ENCODE measurements around the gene EIF4B. TPM values are rescaled to one million over a fixed set of nuclear protein-coding genes. Genes with fewer than 3 reads are reported as not detected.

The EIF4B gene
- total RNA-seq, 2 experiments from 2014 or later = 352 to 353 TPM

- Mint-ChIP-seq H3K4me3 (no peak overlapping the region), H3K27ac (no peak overlapping the region), H3K9me3 (ENCODE audit: insufficient read depth) (no peaks in the 10 kb centered on the region), H3K36me3 (ENCODE audit: low read depth) (peaks cover 14% of the 10 kb centered on the region), H3K27me3 (ENCODE audit: low read depth) (no peaks in the 10 kb centered on the region), H3K4me1 (ENCODE audit: low read depth) (peaks cover under 1% of the 10 kb centered on the region)
- ATAC-seq = no peak
- no peak for DNase-seq
- POLR2A ChIA-PET = no interaction called here
- CTCF ChIA-PET = interaction anchor here (1.0 to 2.5 kb wide), 7 partner anchors 8 to 39 kb away, joined by 3 to 11 read pairs (median 4); partner anchors contain the start of genes IGFBP6 and SPRYD3
Observed at GRCh38 chr12:53060721-53061276, 54.5 kb downstream of the EIF4B start.

- DNase-seq (no peak), ATAC-seq (no peak)
- Mint-ChIP-seq H3K36me3 (ENCODE audit: low read depth) (peaks cover 21% of the 10 kb centered on the region), H3K4me1 (ENCODE audit: low read depth) (peaks cover 7% of the 10 kb centered on the region), H3K9me3 (ENCODE audit: insufficient read depth) (no peaks in the 10 kb centered on the region), H3K4me3 (no peak overlapping the region), H3K27me3 (ENCODE audit: low read depth) (no peaks in the 10 kb centered on the region), H3K27ac (no peak overlapping the region)
- ChIA-PET CTCF (interaction anchor here (1.0 to 2.5 kb wide), 6 partner anchors 9 to 38 kb away, joined by 3 to 11 read pairs (median 4); partner anchors contain the start of genes IGFBP6 and SPRYD3), POLR2A (no interaction called here)
Observed at GRCh38 chr12:53061404-53062010, 55.3 kb downstream of the EIF4B start.

- ChIA-PET CTCF (interaction anchor here (1.0 to 10.2 kb wide), 8 partner anchors 9 to 152 kb away, joined by 3 to 295 read pairs (median 4); partner anchors contain the start of genes IGFBP6, SOAT2 and SPRYD3), POLR2A (interaction anchor here (1.7 kb wide), 1 partner anchor 17 kb away, joined by 5 read pairs; the partner anchor contains the start of gene SPRYD3)
- H3K4me1 Mint-ChIP-seq (ENCODE audit: low read depth) = peaks cover 7% of the 10 kb centered on the region
- H3K9me3 Mint-ChIP-seq (ENCODE audit: insufficient read depth) = no peaks in the 10 kb centered on the region
- no peak for DNase-seq
- H3K27ac Mint-ChIP-seq = no peak overlapping the region
- ATAC-seq = no peak
- H3K4me3 Mint-ChIP-seq = no peak overlapping the region
- no peaks in the 10 kb centered on the region for H3K27me3 Mint-ChIP-seq (ENCODE audit: low read depth)
- H3K36me3 Mint-ChIP-seq (ENCODE audit: low read depth) = peaks cover 22% of the 10 kb centered on the region
Observed at GRCh38 chr12:53062011-53062961, 56.0 kb downstream of the EIF4B start.

GRCh38 chr12:53062977-53063707, 56.9 kb downstream of the EIF4B start:
- Mint-ChIP-seq H3K27ac (no peak overlapping the region), H3K4me3 (no peak overlapping the region), H3K4me1 (ENCODE audit: low read depth) (peaks cover 7% of the 10 kb centered on the region), H3K27me3 (ENCODE audit: low read depth) (no peaks in the 10 kb centered on the region), H3K9me3 (ENCODE audit: insufficient read depth) (no peaks in the 10 kb centered on the region), H3K36me3 (ENCODE audit: low read depth) (peaks cover 22% of the 10 kb centered on the region)
- ATAC-seq (no peak), DNase-seq (no peak)
- CTCF ChIA-PET = interaction anchor here (1.0 to 10.2 kb wide), 4 partner anchors 14 to 151 kb away, joined by 3 to 295 read pairs (median 62); partner anchors contain the start of genes IGFBP6, SOAT2 and SPRYD3
- POLR2A ChIA-PET = interaction anchor here (1.7 kb wide), 1 partner anchor 16 kb away, joined by 5 read pairs; the partner anchor contains the start of gene SPRYD3

- H3K36me3 Mint-ChIP-seq (ENCODE audit: low read depth) = peaks cover 22% of the 10 kb centered on the region
- CTCF ChIA-PET = interaction anchor here (1.0 to 10.2 kb wide), 6 partner anchors 9 to 150 kb away, joined by 3 to 295 read pairs (median 48); partner anchors contain the start of genes IGFBP6, SOAT2 and SPRYD3
- peaks cover 7% of the 10 kb centered on the region for H3K4me1 Mint-ChIP-seq (ENCODE audit: low read depth)
- H3K27me3 Mint-ChIP-seq (ENCODE audit: low read depth) = no peaks in the 10 kb centered on the region
- H3K9me3 Mint-ChIP-seq (ENCODE audit: insufficient read depth) = no peaks in the 10 kb centered on the region
- no peak overlapping the region for H3K27ac Mint-ChIP-seq
- ATAC-seq (no peak), DNase-seq (no peak)
- H3K4me3 Mint-ChIP-seq = no peak overlapping the region
- POLR2A ChIA-PET = interaction anchor here (1.7 kb wide), 1 partner anchor 15 kb away, joined by 5 read pairs; the partner anchor contains the start of gene SPRYD3
Observed at GRCh38 chr12:53063708-53064612, 57.7 kb downstream of the EIF4B start.

- Mint-ChIP-seq H3K36me3 (ENCODE audit: low read depth) (peaks cover 22% of the 10 kb centered on the region), H3K27me3 (ENCODE audit: low read depth) (no peaks in the 10 kb centered on the region), H3K9me3 (ENCODE audit: insufficient read depth) (no peaks in the 10 kb centered on the region), H3K27ac (no peak overlapping the region), H3K4me1 (ENCODE audit: low read depth) (peaks cover 7% of the 10 kb centered on the region), H3K4me3 (no peak overlapping the region)
- ATAC-seq (no peak), DNase-seq (no peak)
- ChIA-PET CTCF (interaction anchor here (0.6 to 10.2 kb wide), 28 partner anchors 10 to 280 kb away, joined by 3 to 295 read pairs (median 8); partner anchors contain the start of genes AAAS, CSAD, ESPL1 and IGFBP6), POLR2A (interaction anchor here (0.8 kb wide), 1 partner anchor 34 kb away, joined by 4 read pairs; no protein-coding TSS in a partner anchor)
Observed at GRCh38 chr12:53064613-53065436, 58.6 kb downstream of the EIF4B start.

- H3K4me1 Mint-ChIP-seq (ENCODE audit: low read depth) = peaks cover 7% of the 10 kb centered on the region
- CTCF ChIA-PET = interaction anchor here (0.6 to 10.2 kb wide), 49 partner anchors 10 to 279 kb away, joined by 3 to 295 read pairs (median 4); partner anchors contain the start of genes AAAS, CSAD, ESPL1 and IGFBP6
- H3K27me3 Mint-ChIP-seq (ENCODE audit: low read depth) = no peaks in the 10 kb centered on the region
- DNase-seq (no peak), ATAC-seq (no peak)
- peaks cover 22% of the 10 kb centered on the region for H3K36me3 Mint-ChIP-seq (ENCODE audit: low read depth)
- POLR2A ChIA-PET = interaction anchor here (0.8 to 1.5 kb wide), 2 partner anchors 33 to 38 kb away, joined by 4 to 5 read pairs; partner anchors contain the start of gene SOAT2
- no peaks in the 10 kb centered on the region for H3K9me3 Mint-ChIP-seq (ENCODE audit: insufficient read depth)
- no peak overlapping the region for H3K27ac Mint-ChIP-seq
- no peak overlapping the region for H3K4me3 Mint-ChIP-seq
Observed at GRCh38 chr12:53065470-53065869, 59.2 kb downstream of the EIF4B start.

- ChIA-PET POLR2A (interaction anchor here (0.8 to 1.5 kb wide), 2 partner anchors 32 to 37 kb away, joined by 4 to 5 read pairs; partner anchors contain the start of gene SOAT2), CTCF (interaction anchor here (0.6 to 10.2 kb wide), 54 partner anchors 11 to 286 kb away, joined by 3 to 295 read pairs (median 4); partner anchors contain the start of genes AAAS, CSAD, ESPL1 and IGFBP6)
- ATAC-seq (peak; percentile 79), DNase-seq (peak; percentile 79)
- Mint-ChIP-seq H3K36me3 (ENCODE audit: low read depth) (peaks cover 26% of the 10 kb centered on the region), H3K27me3 (ENCODE audit: low read depth) (no peaks in the 10 kb centered on the region), H3K4me1 (ENCODE audit: low read depth) (peaks cover 7% of the 10 kb centered on the region), H3K4me3 (no peak overlapping the region), H3K9me3 (ENCODE audit: insufficient read depth) (no peaks in the 10 kb centered on the region), H3K27ac (peak overlapping the region; percentile 69)
Observed at GRCh38 chr12:53065975-53066931, 60.0 kb downstream of the EIF4B start.

Data from activated CD8-positive, alpha-beta T cell treated with anti-CD3 and anti-CD28 coated beads, Interleukin-2, amount 10 ng/mL, durations not matched to agents 7 days and 5 days (primary cell).